ENCODE measurements around the gene SCN2A.

DNA sequence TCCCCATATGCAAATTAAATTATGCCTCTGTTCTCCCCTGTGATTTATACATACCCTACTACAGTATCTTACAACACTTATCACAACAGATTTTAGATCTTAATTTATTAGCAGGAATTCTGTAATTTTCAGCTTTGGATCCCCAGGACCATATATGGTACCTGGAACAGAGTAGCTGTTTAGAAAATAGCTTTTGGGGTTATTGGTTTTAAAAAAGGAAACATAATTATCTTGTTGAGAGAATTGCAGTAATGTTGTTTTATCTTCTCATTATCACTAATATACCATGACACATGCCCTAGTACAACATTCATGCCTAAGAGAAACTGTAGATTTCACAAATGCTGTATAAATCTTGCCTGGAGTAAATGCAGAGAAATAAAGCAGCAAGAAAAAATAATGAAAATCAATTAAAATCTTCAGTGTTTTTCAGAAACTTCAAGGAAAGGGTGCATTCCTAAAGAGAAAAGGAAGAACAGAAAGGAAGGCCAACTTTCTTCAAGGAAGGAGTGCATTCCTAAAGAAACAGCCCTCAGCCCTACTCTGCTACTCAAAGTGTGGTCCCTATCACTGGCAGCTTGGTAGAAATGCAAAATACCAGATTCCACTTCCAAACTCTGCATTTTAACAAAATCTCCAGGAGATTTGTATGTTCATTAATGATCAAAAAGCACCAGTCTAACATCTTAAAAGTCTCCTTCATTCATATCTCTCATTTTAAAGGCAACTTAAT lies 193.2 kb downstream of the SCN2A start:
- TF ChIP-seq POLR2A (IDR thresholded peaks at IDR 0.05) (no peak), POLR2AphosphoS5 (IDR thresholded peaks at IDR 0.05) (no peak)
- TF ChIP-seq, protein P1, sequence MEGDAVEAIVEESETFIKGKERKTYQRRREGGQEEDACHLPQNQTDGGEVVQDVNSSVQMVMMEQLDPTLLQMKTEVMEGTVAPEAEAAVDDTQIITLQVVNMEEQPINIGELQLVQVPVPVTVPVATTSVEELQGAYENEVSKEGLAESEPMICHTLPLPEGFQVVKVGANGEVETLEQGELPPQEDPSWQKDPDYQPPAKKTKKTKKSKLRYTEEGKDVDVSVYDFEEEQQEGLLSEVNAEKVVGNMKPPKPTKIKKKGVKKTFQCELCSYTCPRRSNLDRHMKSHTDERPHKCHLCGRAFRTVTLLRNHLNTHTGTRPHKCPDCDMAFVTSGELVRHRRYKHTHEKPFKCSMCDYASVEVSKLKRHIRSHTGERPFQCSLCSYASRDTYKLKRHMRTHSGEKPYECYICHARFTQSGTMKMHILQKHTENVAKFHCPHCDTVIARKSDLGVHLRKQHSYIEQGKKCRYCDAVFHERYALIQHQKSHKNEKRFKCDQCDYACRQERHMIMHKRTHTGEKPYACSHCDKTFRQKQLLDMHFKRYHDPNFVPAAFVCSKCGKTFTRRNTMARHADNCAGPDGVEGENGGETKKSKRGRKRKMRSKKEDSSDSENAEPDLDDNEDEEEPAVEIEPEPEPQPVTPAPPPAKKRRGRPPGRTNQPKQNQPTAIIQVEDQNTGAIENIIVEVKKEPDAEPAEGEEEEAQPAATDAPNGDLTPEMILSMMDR (IDR thresholded peaks at IDR 0.05) = no peak
